Activated T-cell treated with anti-CD3 and anti-CD28 coated beads for 4 hours (primary cell): ENCODE measurements around the gene SEMA3G.

Source experiments
- DNase-seq: peaks from one replicate; pipeline ENCODE4 v3.0.0-alpha.2; 2020

SEMA3G gene

GRCh38 chr3:52438579-52439425, 6.1 kb downstream of the SEMA3G start:
- DNase-seq: no peak

DNA sequence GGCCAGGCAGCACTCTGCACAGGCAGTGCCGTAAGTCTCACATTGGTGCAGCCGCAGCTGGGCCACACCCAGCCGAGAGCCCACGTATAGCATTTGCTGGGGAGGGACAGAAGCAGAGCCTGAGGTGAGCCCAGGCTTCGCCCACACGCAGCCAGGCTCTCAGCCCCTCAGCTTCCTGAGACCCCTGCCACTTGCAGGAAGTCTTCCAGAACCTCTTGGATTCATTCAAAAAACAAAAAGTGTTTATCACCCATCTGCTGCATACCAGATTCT, 6.9 kb downstream of the SEMA3G start:
- no peak for DNase-seq

DNA sequence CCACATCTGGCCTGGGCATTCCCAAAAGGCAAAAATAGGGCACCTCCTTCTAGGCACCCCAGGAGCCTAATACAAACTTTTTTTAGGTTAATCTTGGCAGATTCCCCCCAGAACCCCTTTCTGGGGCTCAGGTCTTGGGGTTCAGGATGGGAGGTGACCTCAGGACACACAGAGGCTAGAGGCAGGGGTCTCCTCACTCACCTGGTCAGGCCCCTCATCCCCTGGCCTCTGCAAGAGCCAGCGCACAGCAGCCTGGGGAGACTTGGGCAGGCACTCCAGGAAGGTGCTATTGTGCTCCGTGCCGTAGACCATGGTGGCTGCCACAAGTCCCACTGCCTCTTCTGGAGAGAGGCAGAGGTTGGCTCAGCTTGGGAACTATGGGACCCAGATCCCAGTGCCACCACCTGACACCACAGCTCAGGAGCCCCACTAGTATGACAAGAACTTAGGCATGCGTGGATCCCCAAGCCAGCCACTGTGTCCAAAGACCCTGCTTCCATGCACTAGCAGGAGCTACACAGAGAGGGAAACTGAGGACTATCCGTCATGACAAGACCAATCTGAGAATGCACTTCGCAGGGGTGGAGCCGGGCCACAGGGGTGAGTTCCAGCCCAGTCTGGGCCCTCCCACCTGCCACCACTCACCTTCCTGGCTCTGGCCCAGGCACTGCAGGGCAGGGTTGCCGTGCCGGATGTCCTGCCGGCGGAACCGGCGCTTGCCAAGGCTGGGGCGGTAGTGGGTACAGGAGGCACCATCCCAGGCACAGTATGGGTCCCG, 7.4 kb downstream of the SEMA3G start:
- no peak for DNase-seq

- no peak for DNase-seq
These were observed 8.3 kb downstream of the SEMA3G start for GRCh38 chr3:52436500-52437149.

DNA sequence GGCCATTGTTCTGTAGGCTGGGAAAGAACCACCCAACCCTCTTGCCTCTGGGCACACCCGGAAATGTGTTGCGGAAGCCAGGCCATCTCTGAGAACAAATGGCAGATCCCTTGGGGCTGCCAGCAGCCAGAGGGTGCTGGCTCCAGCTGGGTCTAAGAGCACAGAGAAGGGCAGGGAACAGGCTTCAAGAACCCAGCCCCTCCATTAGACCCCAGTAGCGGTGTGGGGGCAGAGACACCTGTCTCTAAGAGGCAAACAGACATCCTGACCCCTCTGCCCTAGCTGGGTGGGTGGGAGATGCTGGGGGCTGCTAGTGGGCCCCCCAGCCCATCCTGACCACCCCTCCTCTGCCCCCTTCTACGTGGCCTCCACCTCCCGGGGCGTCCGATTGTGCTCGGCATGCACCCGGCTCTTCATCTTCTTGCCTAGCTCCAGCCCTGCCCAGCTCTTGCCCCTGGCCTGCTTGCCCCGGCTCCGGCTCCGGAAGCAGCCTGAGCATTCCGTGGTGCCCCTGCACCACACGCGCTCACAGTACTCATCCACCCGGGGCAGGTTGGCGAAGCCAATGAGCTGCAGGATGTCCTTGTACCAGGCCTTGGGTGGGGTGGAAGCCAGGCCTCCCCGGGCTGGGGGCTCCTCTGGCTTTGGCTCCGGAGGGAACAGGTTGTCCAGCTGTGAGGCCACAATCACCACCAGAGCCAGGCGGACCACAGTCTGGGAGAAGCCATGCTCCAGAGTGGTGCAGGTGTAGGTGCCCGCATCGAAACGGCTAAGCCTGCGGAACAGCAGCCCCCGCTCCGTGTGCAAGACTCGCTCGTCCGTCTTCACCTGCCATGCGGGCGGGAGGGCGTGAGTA, 9.4 kb downstream of the SEMA3G start:
- DNase-seq: no peak

- DNase-seq: no peak
These were observed 10.3 kb downstream of the SEMA3G start for GRCh38 chr3:52434491-52435115.

GRCh38 chr3:52433996-52434479, 10.9 kb downstream of the SEMA3G start:
- DNase-seq: no peak

DNA sequence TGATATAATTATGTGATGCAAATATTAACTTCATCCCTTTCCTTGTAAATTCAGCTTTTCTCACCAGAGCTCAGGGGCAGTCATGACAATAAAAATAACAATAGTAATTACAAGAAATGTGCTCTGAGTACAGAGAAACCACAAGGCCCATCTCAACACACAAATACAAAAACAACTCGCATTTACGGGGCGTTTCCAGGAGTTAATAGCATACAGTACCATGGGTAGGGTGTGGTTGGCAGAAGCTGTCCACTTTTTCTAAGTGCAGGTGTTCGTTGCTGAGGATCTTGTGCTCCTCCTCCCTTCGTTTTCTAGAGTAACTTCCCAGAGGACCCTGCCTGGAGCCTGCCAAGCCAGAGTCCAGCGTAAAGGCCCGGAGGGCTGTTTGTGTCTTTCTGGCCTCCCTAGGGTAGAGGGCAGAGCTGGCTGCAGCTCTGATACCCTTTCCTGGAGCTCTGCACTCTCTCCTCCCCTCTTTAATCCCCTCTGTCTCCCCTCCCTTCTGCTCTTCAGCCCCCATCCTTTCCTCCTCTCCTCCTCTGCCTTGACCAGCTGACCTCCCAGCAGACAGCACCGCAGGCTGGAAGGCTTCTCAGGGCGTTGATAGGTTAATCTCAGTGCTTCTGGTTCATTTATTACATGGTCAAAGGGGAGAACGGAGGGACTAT, 11.4 kb downstream of the SEMA3G start:
- no peak for DNase-seq

DNA sequence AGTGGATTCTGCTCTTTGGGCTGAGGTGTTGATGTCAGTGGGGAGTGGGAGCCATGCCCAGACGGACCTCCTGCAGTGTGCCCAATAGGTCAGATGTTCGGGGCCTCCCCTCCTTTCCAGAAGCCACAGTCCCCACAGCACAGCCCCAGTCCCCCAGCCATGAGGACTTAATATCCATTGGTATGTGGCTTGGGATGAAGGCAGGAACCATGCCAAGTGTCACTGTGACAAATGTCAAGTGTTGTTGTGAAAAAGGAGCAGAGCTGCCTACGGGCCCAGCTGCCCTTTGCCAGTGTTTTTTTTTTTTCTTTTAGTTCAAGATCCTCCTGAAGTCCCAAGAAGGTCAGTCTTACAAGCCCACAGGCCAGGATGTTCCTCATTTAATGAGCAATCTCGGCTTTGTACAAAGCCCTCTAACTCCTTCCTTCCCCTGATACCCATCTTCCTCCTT, 12.2 kb downstream of the SEMA3G start:
- no peak for DNase-seq

DNA sequence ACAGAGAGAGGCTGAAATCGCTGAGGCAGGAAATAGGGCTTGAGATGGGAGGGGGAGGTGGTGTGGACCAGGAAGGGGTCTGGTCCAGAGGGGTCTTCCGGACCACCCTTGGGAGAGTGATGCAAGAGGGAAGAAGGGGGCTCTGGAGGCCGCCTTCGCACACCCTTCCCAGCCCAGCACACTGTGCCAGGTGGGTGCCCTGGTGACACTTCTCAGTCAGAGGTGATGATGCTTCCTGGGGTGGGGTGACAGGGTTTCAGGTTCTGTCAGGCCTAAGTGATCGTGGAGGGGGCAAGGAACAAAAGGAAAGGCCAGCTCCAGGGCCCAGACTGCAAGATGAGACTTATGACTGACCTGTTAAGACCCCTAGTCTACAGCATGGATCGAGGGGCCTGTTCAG, 12.7 kb downstream of the SEMA3G start:
- no peak for DNase-seq

DNA sequence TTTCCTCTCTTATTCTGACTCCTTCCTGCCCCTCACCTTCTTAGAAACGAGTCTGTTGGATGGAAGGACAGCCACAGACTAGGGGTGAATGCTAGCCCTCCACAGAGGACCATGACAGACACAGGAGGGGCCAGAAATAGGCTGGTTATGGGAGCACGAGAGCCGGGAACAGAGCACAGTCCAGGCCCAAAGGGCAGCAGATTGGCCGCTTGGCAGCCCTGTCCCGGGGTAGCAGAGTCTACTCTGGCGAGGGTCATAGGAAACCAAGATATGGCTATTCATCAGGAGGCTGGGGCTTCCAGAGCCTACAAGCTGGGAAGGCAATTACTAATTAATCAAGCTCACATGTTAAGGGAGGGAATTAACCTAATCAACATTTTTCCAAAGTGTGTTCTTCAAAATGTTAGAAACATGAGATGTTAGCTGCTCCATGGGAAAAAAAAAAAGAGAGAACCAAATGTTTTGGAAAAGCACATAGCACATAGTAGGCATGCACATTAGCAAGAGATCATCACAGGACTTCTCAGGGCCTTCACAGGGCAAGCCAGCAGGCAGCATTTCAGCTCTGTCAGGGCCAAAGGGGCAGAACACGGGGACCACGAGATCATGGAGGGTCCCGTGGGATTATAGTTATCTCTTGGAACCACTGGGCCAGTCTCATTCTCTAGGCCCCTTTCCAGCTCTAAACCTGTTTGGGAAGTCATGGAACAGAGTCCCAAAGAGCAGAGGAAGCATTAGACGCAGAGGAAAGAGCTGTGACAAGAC, 13.3 kb downstream of the SEMA3G start:
- DNase-seq: no peak

DNA sequence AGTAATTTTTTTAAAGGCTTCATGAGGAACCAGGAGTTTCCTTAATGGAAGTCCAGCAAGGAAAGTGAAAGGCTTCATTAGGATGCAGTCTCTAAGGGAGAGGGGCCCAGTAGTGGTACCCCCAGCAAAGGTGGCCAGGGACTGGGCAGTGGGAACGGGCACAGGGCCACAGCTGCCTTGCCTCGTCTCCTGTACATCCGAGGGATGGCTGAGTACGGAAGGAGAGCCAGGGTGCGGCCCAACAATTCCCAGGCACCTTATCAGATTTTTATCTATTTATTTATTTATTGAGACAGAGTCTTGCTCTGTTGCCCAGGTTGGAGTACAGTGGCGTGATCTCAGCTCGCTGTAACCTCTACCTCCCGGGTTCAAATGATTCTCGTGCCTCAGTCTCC, 14.5 kb downstream of the SEMA3G start:
- DNase-seq: no peak

DNA sequence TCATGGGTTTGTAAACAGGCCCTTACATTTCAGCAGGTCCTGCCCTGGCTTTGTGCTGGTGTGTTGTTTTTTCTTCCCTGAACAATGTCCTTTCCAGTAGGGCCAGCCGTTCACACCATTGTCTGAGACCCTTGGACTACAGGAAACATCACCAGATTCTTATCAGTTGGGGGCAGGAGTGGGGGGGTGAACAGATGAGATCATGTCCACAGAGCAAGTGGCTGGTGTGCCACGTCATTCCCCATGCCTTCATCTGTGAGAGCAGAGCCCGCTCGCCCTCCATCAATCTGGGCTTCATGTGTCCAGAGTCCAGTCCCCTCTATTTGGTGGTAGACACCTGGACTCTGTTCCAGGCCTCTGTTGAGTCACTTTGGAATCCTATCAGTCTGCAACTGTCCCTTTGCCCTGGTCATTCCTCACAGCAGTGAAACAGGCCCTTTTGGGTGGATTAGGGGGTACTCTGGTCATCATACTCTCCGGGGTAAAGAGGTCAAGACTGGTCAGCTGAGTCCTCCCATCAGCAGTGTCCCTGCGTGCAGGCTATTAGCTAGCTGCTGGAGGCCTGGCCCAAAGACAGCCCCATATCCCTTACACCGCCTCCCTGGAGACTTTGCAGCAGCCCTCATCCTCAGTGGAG, 15.0 kb downstream of the SEMA3G start:
- no peak for DNase-seq

- no peak for DNase-seq
These were observed 15.9 kb downstream of the SEMA3G start for GRCh38 chr3:52429031-52429430.

GRCh38 chr3:52428151-52429005, 16.5 kb downstream of the SEMA3G start:
- DNase-seq: no peak

GRCh38 chr3:52423173-52423572, 21.7 kb downstream of the SEMA3G start:
- no peak for DNase-seq

GRCh38 chr3:52422669-52423068, 22.2 kb downstream of the SEMA3G start:
- no peak for DNase-seq

GRCh38 chr3:52420388-52420787, 24.5 kb downstream of the SEMA3G start:
- no peak for DNase-seq

GRCh38 chr3:52415800-52416199, 29.1 kb downstream of the SEMA3G start:
- no peak for DNase-seq
